Measurements from ENCODE around the gene CMTM3. TPM values are rescaled to one million over a fixed set of nuclear protein-coding genes. Genes with fewer than 3 reads are reported as not detected.

Gene CMTM3
- total and polyA plus RNA-seq, 2 experiments from 2014 or later = 16.4 to 16.6 TPM

DNA sequence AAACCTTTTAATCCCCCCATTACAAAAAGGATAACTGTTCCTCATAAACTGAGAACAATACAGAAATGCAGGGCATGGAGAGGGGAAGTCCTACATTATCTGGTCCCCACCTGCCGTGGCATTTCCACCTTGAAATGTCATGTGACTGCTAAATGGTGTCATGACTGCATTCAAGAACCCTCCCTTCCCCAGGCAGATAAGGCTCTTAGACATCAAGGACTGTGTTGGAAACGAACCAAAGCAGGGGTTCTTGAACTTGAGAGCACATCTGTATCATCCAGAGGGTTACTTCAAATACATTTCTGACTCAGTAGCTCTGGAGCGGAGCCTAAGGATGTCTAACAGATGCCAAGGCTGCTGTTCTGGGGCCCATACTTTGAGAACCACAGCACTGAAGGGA lies 18.4 kb downstream of the CMTM3 start (continued):
- TF ChIP-seq, protein P1, sequence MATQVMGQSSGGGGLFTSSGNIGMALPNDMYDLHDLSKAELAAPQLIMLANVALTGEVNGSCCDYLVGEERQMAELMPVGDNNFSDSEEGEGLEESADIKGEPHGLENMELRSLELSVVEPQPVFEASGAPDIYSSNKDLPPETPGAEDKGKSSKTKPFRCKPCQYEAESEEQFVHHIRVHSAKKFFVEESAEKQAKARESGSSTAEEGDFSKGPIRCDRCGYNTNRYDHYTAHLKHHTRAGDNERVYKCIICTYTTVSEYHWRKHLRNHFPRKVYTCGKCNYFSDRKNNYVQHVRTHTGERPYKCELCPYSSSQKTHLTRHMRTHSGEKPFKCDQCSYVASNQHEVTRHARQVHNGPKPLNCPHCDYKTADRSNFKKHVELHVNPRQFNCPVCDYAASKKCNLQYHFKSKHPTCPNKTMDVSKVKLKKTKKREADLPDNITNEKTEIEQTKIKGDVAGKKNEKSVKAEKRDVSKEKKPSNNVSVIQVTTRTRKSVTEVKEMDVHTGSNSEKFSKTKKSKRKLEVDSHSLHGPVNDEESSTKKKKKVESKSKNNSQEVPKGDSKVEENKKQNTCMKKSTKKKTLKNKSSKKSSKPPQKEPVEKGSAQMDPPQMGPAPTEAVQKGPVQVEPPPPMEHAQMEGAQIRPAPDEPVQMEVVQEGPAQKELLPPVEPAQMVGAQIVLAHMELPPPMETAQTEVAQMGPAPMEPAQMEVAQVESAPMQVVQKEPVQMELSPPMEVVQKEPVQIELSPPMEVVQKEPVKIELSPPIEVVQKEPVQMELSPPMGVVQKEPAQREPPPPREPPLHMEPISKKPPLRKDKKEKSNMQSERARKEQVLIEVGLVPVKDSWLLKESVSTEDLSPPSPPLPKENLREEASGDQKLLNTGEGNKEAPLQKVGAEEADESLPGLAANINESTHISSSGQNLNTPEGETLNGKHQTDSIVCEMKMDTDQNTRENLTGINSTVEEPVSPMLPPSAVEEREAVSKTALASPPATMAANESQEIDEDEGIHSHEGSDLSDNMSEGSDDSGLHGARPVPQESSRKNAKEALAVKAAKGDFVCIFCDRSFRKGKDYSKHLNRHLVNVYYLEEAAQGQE (IDR thresholded peaks at IDR 0.05; ENCODE audit: unreplicated experiment) = no peak
- TF ChIP-seq, protein P2, sequence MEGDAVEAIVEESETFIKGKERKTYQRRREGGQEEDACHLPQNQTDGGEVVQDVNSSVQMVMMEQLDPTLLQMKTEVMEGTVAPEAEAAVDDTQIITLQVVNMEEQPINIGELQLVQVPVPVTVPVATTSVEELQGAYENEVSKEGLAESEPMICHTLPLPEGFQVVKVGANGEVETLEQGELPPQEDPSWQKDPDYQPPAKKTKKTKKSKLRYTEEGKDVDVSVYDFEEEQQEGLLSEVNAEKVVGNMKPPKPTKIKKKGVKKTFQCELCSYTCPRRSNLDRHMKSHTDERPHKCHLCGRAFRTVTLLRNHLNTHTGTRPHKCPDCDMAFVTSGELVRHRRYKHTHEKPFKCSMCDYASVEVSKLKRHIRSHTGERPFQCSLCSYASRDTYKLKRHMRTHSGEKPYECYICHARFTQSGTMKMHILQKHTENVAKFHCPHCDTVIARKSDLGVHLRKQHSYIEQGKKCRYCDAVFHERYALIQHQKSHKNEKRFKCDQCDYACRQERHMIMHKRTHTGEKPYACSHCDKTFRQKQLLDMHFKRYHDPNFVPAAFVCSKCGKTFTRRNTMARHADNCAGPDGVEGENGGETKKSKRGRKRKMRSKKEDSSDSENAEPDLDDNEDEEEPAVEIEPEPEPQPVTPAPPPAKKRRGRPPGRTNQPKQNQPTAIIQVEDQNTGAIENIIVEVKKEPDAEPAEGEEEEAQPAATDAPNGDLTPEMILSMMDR (conservative IDR thresholded peaks at IDR 0.05; ENCODE audit: low read depth in 2 of 2) = no peak

DNA sequence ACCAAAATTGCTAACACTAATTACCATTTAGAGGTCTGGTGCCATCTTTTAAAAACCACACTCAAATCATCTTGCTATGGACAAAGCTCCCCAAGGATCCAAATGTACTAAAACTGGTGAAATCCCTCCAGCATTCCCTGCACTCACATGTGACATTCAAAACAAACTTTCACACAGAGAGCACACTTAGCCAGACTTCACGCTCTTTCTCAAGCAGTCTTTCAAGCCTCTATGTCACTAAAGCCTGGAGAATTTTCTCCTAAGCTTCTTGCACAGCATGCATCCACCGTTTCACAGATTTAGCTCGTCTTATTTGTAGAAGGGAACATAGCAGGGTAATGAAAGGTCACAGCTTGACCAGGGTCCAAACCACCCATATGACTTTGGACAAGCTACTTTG lies 19.3 kb downstream of the CMTM3 start:
- H3K27me3 Mint-ChIP-seq (ENCODE audit: insufficient read depth, low read depth, poor library complexity) = no peaks in the 10 kb centered on the region
- no peak overlapping the region for H3K4me3 ChIP-seq
- H2AFZ ChIP-seq = no peak overlapping the region
- ATAC-seq = no peak
- H3K4me1 ChIP-seq (ENCODE audit: insufficient read depth) = no peaks in the 10 kb centered on the region
- H3F3A ChIP-seq (replicated peaks; ENCODE audit: low read depth) = no peaks in the 10 kb centered on the region
- H3K4me3 Mint-ChIP-seq = no peak overlapping the region
- no peaks in the 10 kb centered on the region for H3K79me2 ChIP-seq (replicated peaks; ENCODE audit: insufficient read depth)
- no peaks in the 10 kb centered on the region; the same call in 2 of the 3 replicates for H3K4me1 Mint-ChIP-seq
- H3K27me3 ChIP-seq (ENCODE audit: insufficient read depth) = no peaks in the 10 kb centered on the region
- H3K9me3 Mint-ChIP-seq = no peaks in the 10 kb centered on the region
- H3K27ac Mint-ChIP-seq = no peak overlapping the region
- H3K27ac ChIP-seq (ENCODE audit: low read depth) = no peak overlapping the region
- no peak overlapping the region for H3K4me2 ChIP-seq
- no peaks in the 10 kb centered on the region; the same call in 1 of the 2 replicates for H3K36me3 ChIP-seq (ENCODE audit: insufficient read depth)
- no peaks in the 10 kb centered on the region for H3K9me2 ChIP-seq (ENCODE audit: insufficient read depth)
- H4K20me1 ChIP-seq (replicated peaks; ENCODE audit: insufficient read depth) = peaks cover 5% of the 10 kb centered on the region
- DNase-seq (ENCODE audit: low spot score) = no peak
- peaks cover 23% of the 10 kb centered on the region; the same call in 2 of the 3 replicates for H3K36me3 Mint-ChIP-seq (ENCODE audit: low read depth)
- TF ChIP-seq EZH2phosphoT487 (IDR thresholded peaks at IDR 0.05; ENCODE audit: unreplicated experiment) (no peak), NANOG (IDR thresholded peaks at IDR 0.05; ENCODE audit: borderline replicate concordance) (no peak), ZNF331 (CRISPR knock-in tag; IDR thresholded peaks at IDR 0.05; ENCODE audit: low read depth) (no peak), EZH2 (IDR thresholded peaks at IDR 0.05; ENCODE audit: low read depth, unreplicated experiment) (no peak), CREB1 (CRISPR knock-in tag; IDR thresholded peaks at IDR 0.05; ENCODE audit: low read depth) (no peak), STAT1 (IDR thresholded peaks at IDR 0.05; ENCODE audit: unreplicated experiment) (no peak)
- TF ChIP-seq, protein P3, sequence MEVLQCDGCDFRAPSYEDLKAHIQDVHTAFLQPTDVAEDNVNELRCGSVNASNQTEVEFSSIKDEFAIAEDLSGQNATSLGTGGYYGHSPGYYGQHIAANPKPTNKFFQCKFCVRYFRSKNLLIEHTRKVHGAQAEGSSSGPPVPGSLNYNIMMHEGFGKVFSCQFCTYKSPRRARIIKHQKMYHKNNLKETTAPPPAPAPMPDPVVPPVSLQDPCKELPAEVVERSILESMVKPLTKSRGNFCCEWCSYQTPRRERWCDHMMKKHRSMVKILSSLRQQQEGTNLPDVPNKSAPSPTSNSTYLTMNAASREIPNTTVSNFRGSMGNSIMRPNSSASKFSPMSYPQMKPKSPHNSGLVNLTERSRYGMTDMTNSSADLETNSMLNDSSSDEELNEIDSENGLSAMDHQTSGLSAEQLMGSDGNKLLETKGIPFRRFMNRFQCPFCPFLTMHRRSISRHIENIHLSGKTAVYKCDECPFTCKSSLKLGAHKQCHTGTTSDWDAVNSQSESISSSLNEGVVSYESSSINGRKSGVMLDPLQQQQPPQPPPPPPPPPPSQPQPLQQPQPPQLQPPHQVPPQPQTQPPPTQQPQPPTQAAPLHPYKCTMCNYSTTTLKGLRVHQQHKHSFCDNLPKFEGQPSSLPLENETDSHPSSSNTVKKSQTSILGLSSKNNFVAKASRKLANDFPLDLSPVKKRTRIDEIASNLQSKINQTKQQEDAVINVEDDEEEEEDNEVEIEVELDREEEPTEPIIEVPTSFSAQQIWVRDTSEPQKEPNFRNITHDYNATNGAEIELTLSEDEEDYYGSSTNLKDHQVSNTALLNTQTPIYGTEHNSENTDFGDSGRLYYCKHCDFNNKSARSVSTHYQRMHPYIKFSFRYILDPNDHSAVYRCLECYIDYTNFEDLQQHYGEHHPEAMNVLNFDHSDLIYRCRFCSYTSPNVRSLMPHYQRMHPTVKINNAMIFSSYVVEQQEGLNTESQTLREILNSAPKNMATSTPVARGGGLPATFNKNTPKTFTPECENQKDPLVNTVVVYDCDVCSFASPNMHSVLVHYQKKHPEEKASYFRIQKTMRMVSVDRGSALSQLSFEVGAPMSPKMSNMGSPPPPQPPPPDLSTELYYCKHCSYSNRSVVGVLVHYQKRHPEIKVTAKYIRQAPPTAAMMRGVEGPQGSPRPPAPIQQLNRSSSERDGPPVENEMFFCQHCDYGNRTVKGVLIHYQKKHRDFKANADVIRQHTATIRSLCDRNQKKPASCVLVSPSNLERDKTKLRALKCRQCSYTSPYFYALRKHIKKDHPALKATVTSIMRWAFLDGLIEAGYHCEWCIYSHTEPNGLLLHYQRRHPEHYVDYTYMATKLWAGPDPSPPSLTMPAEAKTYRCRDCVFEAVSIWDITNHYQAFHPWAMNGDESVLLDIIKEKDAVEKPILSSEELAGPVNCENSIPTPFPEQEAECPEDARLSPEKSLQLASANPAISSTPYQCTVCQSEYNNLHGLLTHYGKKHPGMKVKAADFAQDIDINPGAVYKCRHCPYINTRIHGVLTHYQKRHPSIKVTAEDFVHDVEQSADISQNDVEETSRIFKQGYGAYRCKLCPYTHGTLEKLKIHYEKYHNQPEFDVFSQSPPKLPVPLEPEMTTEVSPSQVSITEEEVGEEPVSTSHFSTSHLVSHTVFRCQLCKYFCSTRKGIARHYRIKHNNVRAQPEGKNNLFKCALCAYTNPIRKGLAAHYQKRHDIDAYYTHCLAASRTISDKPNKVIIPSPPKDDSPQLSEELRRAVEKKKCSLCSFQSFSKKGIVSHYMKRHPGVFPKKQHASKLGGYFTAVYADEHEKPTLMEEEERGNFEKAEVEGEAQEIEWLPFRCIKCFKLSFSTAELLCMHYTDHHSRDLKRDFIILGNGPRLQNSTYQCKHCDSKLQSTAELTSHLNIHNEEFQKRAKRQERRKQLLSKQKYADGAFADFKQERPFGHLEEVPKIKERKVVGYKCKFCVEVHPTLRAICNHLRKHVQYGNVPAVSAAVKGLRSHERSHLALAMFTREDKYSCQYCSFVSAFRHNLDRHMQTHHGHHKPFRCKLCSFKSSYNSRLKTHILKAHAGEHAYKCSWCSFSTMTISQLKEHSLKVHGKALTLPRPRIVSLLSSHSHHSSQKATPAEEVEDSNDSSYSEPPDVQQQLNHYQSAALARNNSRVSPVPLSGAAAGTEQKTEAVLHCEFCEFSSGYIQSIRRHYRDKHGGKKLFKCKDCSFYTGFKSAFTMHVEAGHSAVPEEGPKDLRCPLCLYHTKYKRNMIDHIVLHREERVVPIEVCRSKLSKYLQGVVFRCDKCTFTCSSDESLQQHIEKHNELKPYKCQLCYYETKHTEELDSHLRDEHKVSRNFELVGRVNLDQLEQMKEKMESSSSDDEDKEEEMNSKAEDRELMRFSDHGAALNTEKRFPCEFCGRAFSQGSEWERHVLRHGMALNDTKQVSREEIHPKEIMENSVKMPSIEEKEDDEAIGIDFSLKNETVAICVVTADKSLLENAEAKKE (CRISPR knock-in tag; IDR thresholded peaks at IDR 0.05) = no peak
- TF ChIP-seq, protein P1 (IDR thresholded peaks at IDR 0.05; ENCODE audit: unreplicated experiment) = no peak

All from GM23338 (cell line).